NCI-H748 (cell line): ENCODE results near the gene UGT1A9.
"Not testable (repeated sequence)": the region's sequence is repeated elsewhere in the genome, so short reads cannot be mapped to it uniquely, and the experiment has no call there.

Source experiments
- DNase-seq: peaks from one replicate; lab custom pipeline; 2025; ENCODE audit not compliant: unreplicated experiment; lab: John Stamatoyannopoulos, UW

Gene UGT1A9

DNA sequence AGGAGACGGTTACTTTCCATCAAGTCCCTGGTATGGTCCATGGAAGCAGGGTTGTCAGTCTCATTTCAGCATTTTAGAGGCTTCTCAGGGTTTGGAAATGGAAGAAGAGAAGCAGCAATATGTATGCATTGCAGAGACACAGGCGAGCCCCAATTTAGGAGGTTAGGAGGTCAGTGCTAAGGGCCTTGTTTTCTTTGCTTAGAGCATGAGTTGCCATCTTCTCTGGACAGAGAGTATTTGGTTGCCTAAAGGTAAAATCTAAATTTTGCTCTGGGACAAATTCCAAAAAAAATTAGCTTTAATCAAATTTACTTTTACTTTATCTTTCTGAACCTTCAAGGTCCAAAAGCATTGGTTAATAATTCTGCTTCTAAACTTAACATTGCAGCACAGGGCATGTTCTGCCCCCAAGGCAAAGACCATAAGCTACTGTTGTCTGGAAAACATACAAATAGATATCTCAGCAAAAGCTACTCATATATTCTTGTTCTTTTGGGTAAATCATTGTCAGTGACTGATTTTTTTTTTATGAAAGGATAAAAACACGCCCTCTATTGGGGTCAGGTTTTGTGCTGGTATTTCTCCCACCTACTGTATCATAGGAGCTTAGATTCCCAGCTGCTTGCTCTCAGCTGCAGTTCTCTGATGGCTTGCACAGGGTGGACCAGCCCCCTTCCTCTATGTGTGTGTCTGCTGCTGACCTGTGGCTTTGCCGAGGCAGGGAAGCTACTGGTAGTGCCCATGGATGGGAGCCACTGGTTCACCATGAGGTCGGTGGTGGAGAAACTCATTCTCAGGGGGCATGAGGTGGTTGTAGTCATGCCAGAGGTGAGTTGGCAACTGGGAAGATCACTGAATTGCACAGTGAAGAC lies at the start of gene UGT1A9:
UGT1A9 (plus strand) TSS at position 609 of the 872 bp plus-strand sequence; CDS start at position 646, 37 bp downstream.
- no peak for DNase-seq

DNA sequence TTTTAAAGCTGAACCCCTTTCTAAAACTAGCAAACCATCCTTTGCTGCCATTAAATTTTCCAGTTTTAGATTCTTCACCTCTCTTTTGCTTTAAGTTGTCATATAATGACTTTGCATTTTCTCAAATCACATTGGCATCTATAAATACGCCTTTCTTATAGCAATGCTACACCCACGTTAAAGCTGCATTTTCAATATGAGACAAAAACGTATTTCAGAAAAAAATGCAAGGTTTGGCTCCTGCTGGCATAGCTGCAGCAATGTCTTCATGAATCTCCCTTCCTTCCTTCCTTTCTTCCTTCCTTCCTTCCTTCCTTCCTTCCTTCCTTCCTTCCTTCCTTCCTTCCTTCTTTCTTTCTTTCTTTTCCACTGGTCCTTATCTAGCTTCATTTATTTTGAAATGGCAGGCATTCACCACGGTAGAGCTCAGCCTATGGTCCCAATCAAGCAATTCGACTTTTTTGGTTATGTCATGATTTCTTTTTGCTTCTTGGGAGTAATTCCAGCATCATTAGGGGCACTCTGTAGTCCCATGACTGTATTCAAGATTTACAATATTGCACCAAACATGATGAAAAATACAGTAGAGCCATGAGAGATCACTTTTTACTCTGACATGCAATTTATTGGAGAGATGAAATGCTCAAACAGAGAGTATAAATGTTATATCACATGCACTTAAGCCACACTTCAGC lies 44.2 kb upstream of the UGT1A9 start:
- no peak for DNase-seq

DNA sequence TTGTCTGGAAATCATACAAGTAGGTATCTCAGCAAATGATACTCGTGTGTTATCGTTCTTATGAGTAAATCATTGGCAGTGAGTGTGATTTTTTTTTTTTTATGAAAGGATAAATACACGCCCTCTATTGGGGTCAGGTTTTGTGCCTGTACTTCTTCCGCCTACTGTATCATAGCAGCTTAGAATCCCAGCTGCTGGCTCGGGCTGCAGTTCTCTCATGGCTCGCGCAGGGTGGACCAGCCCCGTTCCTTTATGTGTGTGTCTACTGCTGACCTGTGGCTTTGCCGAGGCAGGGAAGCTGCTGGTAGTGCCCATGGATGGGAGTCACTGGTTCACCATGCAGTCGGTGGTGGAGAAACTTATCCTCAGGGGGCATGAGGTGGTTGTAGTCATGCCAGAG lies 35.4 kb upstream of the UGT1A9 start, which contains the start of gene UGT1A10:
UGT1A10 (plus strand) TSS at position 143 of the 400 bp plus-strand sequence; CDS start at position 218, 75 bp downstream.
- DNase-seq = not testable (repeated sequence)

DNA sequence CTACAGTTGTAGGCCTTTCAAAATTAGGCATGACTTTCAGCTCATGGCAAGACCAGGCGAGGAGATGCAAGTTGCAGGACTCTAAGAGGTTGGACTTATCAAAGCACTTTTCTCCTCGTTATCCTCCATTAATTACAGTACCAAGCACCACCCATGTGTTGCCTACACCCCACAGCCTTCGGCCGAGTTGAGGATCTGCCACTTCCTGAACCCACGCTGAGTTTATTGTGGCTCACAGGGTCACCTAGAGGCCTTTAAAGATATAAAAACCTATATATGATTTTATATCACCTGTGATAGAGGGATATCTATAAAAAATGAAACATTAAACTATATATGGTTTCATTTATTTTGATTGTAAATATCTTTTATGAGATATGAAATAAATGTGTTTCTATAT lies 32.9 kb upstream of the UGT1A9 start:
- DNase-seq = no peak

DNA sequence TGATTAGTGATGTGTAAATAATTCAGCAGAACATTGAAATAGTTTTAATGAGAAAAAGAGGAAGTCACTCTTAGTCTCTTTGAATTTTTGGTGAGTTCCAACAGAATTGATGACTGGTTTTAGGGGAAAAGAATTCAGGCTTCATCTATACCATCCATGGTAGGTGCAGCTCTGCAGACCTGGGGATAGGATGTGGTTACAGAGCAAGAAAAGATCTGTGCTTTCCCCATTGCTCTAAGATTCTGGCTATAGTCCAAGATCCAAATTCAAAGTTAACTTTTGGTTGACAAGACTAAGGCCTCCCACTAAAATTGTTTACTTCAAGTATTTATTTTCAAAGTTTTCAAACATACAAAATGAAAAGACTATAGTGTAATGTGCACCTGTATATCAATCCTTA lies 31.8 kb upstream of the UGT1A9 start:
- DNase-seq = no peak

DNA sequence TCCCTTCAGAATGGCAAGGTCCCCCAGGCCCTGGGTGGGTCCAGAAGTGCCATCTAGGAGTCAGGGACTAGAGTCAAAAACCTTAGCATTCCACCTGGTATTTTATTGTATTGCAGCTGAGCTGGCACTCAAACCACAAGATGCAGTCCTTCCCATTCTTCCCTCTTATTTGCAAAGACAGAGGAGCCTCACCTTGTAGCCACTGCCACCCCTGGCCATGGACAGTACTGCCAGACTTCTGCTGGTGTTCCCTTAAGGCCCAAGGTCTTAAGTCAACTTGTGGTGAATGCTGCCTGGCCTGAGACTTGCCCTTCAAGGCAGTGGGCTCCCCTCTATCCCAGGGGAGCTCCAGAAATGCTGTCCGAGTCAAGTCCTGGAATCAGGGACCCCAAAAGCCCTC lies 28.6 kb upstream of the UGT1A9 start:
- DNase-seq = no peak

DNA sequence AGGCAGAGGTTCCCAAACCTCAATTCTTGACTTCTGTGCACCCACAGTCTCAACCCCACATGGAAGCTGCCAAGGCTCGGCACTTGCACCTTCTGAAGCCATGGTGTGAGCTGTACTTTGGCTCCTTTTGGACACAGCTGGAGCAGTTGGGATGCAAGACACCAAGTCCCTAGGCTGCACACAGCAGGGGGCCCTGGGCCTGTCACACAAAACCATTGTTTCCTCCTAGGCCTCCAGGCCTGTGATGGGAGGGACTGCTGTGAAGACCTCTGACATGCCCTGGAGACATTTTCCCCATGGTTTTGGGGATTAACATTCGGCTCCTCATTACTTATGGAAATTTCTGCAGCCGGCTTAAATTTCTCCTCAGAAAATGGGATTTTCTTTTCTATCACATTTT lies 25.7 kb upstream of the UGT1A9 start:
- not testable (repeated sequence) for DNase-seq

DNA sequence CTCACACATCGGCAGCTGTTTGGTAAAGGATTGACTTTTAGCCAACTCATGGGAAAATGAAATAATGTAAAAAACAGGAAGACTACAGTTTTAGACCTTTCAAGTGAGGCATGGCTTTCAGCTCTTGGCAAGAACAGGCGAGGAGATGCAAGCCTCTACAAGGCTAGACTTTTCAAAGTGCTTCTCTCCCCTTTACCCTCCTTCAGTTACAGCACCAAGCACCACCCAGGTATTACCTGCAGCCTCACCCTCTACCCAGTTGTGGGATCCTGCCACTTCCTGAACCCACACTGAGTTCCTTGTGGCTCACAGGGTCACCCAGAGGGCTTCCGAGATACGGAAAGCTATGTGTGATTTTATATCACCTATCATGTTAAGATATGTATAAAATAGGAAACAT lies 20.7 kb upstream of the UGT1A9 start:
- no peak for DNase-seq

DNA sequence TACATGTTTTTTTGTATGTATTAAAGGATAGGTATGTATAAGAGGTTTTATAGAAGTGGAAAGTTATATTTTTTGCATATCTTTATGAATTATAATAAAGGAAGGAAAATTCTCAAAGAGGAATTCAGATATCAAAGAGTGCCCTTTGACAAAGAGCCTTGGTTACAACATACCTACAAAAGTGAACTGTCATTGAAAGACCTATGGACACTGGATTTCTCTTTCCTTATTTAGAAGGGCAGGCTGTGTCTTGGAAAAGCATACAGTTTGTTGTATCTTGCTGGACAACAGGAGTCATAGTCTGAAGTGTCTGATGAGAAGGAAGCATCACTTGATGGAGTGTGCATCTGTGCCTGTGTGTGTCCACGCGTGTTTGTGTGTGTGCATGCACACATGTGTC lies 20.3 kb upstream of the UGT1A9 start:
- DNase-seq = no peak

DNA sequence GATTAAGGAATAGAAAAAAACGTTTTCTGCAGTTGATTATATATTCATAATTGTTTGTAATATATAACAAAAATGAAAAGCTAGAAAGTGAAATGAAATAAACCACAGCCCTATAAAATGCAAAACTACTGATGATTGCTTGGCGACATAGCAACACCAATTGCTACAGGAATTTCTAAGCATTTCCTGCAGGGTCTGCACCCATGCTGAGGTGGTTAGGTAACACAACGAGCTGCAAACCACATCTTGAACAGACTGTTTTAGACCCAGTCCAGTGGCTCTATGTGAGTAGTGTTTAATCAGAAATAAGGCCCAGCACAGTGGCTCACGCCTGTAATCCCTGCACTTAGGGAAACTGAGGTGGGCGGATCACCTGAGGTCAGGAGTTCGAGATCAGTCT lies 17.2 kb upstream of the UGT1A9 start:
- no peak for DNase-seq

DNA sequence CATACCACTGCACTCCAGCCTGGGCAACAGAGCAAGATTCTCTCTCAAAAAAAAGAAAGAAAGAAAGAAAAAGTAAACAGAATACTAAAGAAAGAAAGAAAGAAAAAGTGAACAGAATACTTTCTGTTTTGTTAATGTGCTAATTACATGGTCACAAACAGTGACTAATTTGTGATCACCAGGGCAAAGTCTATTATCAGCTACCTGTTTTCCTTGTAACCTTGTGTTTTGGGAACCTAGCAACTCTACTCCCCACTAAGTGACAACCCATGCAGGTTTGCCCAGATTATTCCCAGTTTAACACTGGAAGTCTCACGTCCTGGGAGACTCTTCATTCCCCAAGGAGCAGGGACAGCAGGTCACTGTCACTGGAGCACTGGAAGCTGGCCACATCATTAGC lies 16.7 kb upstream of the UGT1A9 start:
- DNase-seq = no peak

DNA sequence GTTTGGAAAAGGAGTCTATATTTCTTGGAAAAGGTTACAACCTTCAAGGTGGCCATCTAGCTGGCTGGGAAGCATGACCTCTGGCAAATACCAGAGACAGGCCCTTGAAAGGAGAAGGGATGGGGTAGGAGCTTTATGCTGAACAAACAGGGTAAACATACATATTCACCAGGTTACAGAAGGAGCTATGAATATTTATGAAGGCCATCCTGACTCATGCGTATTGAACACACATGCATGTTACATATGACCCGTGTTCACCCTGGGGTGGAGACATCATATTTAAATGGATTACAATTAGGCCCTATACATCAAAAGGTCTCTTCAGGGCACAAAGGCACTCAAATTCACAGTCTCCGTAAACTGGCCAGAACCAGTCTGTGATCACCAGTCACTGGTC lies 15.8 kb upstream of the UGT1A9 start:
- not testable (repeated sequence) for DNase-seq

DNA sequence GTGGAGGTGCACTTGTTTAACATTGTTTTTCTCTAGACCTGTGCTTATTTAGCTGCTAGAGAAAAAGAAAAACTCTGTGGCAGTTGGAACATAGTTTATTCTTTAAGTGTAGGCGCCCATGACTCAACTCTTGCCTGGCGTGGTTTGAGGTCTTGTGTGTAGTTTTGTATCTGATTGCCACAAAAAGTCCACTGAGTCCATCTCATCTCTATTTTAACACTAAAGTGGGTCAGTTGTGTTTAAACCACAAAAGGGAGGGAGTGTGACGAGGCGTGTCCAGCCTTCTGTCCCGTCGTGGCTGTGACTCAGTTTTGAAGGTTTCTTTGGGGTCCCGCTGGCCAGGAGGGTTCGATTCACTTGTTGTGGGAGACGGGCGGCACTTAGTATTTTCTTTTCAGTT lies 15.3 kb upstream of the UGT1A9 start:
- DNase-seq = no peak

DNA sequence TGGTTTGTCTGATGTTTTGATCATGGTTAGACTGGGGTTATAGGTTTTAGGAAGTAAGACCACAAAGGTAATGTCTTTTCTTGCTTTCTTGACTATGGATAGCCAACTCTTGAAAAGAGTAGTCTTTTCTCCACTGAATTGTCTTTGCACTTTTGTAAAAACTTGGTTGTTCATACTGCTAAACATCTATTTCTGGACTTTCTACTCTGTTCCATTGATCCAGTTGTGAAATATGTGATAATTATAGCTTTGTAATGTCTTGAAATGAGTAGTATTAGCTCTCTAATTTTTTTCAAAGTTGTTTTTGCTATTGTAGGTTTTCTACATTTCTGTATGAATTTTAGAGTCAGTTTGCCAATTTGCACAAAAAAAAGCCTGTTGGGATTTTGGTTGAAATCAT lies 13.1 kb upstream of the UGT1A9 start:
- no peak for DNase-seq

DNA sequence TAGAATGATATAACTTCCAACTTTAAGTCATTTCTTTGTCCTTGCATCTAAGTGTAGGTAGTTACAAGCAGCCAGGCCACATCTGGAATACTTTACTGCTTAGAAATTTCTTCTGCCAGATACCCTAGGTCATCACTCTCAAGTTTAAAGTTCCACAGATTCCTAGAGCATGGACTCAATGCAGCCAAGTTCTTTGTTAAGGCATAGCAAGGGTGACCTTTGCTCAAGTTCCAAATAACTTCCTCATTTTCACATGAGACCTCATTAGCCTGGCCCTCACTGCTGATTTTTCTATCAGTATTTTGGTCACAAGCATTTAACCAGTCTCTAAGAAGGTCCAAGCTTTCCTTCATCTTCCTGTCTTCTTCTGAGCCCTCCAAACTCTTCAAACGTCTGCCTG lies 7.8 kb upstream of the UGT1A9 start:
- DNase-seq = no peak

DNA sequence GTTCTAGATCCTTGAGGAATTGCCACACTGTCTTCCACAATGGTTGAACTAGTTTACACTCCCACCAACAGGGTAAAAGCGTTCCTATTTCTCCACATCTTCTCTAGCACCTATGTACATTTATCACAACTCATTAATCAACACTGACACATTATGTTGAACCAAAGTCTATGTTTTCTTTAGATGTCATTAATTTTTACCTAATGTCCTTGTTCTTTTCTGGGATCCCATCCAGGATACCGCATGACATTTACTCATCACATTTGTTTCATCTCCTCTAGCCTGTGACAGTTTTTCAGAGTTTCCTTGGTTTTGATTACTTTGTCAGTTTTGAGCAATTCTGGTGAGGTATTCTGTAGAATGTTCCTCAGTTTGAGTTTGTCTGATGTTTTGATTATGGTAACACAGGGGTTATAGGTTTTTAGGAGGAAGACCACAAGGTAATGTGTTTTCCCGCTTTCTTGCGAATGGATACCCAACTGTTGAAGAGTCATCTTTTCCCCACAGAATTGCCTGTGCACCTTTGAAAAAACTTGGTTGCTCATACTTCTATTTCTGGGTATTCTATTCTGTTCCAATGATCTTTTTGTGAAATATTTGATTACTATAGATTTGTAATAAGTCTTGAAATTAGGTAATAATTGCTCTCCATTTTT lies 3.0 kb upstream of the UGT1A9 start:
- no peak for DNase-seq

DNA sequence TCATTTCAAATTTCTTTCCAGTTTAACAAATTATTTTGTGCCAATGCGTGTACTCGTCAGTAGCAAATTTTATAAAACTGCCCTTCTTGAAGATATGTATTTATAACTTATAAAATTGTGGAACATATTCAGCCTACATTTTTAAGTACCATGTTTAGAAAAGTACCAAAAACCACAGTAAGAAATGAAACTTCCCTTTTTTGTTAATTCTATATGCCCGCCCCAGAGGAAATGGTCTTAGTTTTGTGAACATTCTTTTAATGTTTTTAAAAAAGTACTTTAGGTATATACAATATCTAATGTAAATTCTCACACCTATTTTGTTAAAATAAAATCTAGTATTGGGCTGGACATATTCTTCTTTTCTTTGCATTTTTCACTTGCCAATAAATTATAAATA lies 1.2 kb downstream of the UGT1A9 start:
- no peak for DNase-seq

DNA sequence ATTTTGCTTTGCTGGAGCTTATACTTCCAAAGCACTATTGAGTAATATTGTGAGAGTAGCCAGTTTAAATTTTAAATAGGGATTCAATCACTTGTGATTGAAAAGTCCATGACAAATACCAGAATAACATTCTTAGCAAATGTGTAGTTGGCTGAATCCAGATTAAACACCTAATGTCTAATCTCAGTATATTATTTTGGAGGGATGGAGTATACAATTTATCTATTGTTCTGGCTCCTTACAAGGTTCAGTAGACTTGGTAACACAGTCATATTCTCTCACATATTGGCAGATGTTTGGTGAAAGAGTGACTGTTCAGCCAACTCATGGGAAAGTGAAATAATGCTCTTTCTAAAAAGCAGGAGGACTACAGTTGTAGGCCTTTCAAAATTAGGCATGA lies 2.2 kb downstream of the UGT1A9 start:
- DNase-seq = no peak

DNA sequence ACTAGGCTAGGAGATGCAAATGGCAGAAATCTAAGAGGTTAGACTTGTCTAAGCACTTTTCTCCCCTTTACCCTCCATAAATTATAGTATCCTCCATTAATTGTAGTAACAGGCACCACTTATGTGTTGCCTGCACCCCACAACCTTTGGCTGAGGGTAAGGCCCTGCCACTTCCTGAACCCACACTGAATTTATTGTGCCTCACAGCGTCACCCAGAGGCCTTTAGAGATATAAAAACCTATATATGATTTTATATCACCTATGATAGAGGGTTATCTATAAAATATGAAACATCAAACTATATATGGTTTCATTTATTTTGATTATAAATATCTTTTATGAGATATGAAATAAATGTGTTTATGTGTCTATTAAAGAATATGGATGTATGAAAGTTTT lies 2.6 kb downstream of the UGT1A9 start:
- DNase-seq = no peak

DNA sequence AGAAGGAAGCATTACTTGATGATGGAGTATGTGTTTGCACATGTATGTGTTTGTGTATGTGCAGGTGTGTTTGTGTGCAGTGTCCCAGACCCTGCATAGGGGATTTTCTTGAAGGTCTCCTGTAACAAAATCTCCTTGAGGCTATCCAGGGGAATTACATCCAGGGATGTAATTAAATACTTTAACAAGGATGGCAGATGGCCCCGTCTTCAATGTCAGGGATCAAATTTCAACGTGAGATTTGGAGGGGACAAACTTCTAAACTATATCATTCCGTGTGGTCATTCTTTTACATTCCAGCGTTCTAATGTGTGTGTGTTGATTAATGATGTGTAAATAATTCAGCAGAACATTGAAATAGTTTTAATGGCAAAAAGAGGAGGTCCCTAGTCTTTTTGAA lies 3.3 kb downstream of the UGT1A9 start:
- peak; percentile 74 for DNase-seq

DNA sequence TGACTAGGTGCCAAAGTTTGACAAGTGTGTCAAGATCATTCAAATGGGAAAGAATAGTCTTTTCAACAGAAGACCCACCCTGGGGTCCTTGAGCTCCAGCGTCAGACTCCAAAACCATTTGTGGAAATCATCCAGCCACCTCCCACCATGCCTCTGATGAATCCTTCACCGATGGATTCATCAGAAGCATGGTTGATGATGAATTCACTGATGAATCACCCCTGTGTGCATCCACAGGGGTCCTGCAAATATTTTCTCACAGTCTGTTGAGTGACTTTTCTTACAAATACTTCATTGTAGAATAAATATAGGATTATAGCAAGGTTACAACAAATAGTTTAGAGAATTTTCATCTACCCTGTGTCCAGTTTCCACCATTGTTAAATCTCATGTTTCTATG lies 4.3 kb downstream of the UGT1A9 start:
- no peak for DNase-seq

DNA sequence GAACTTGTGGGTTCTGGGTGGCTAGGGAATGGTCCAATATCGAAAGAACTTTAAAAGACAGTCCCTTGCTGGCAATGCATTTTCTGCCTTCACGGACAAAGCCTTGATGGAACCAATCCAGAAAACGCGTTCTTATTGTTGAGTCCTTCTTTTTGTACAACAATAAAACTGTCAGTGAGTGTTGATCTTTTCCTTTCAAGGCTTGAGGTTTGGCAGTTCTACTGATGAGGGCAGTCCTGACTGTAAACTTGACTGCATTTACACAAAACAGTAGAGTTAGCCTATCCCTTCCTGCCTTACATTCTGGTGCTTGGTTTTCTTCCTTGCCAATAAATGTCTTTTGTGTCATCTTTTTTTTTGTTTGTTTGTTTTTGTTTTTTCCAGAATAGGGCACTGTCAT lies 7.5 kb downstream of the UGT1A9 start:
- DNase-seq = no peak
